HCT116 (cell line): ENCODE results near the gene DCDC2C. TPM values are rescaled to one million over a fixed set of nuclear protein-coding genes. Genes with fewer than 3 reads are reported as not detected.

Experiments
- ATAC-seq: fragments of 200-7000 bp; cut with Tn5 transposase; 2 replicates; pipeline ENCODE4 v1.9.1; 2020; ENCODE audit warnings: mild to moderate bottlenecking, moderate library complexity
- BruUV-seq: library from RNA; stranded (reverse); fragments of 400-500 nt; replicated peaks from 2 replicates; lab custom pipeline; 2021; lab: Mats Ljungman, UMichigan
- CTCF ChIA-PET: fragments of 300-600 bp; sonication (Branson Sonifier 250); formaldehyde crosslinking; loops from one replicate; lab custom pipeline; 2021; ENCODE audit warnings: antibody characterized with exemption; lab: Charles Lee
- POLR2A ChIA-PET: fragments of 300-600, 350-600 bp; sonication (Branson Sonifier 250); formaldehyde crosslinking; loops from one replicate; lab custom pipeline; 2021; ENCODE audit warnings: antibody characterized with exemption; lab: Charles Lee
- RAD21 ChIA-PET, 2 experiments: fragments of 300-600 bp; sonication (Branson Sonifier 250); formaldehyde crosslinking; loops; one replicate each; lab custom pipeline; 2023; ENCODE audit warnings: low total read pairs in 2 of 2; ENCODE audit not compliant: uncharacterized antibody in 2 of 2, unreplicated experiment in 2 of 2, low non-redundant PET in 1 of 2; lab: Charles Lee
- DNase-seq: peaks from one replicate; pipeline ENCODE4 v3.0.0-alpha.2; 2010; ENCODE audit warnings: low read depth, low spot score
- H2AFZ ChIP-seq: fragments of 200-600 bp; shearing (Covaris generic), sonication (generic); 2 replicates; pipeline ENCODE4 v1.6.1; 2017; ENCODE audit warnings: low read depth, mixed run types, mixed read lengths, antibody characterized with exemption, low read length; ENCODE audit not compliant: poor library complexity, severe bottlenecking
- H3K27ac ChIP-seq: 2 replicates; pipeline ENCODE4 v1.5.1; 2012; ENCODE audit warnings: low read depth, low read length
- H3K27me3 ChIP-seq: fragments of 200-600 bp; sonication (generic); 2 replicates; pipeline ENCODE4 v1.6.1; 2016; ENCODE audit warnings: mixed run types, low read length, mixed read lengths; ENCODE audit not compliant: insufficient read depth
- H3K36me3 ChIP-seq, 2 experiments: fragments of 200-500 bp in 1 of 2; fragments of 200-600 bp in 1 of 2; sonication (Bioruptor generic) in 1 of 2; sonication (generic) in 1 of 2; 2 replicates each; pipeline versions ENCODE4 v1.5.1 to v1.6.1; 2014 to 2016; ENCODE audit warnings: low read length in 2 of 2, inconsistent platforms in 1 of 2, mixed read lengths in 1 of 2, mixed run types in 1 of 2; ENCODE audit not compliant: insufficient read depth in 2 of 2, control insufficient read depth in 1 of 2
- H3K4me1 ChIP-seq, 2 experiments: fragments of 200-600 bp in 1 of 2; sonication (generic) in 1 of 2; 2 replicates each; pipeline versions ENCODE4 v1.5.1 to v1.6.1; 2012 to 2017; ENCODE audit warnings: low read length in 2 of 2, inconsistent platforms in 1 of 2, mild to moderate bottlenecking in 1 of 2, mixed read lengths in 1 of 2, mixed run types in 1 of 2, moderate library complexity in 1 of 2; ENCODE audit not compliant: insufficient read depth in 2 of 2, control insufficient read depth in 1 of 2
- H3K4me2 ChIP-seq: fragments of 200-600 bp; sonication (generic); 2 replicates; pipeline ENCODE4 v1.6.1; 2017; ENCODE audit warnings: mixed run types, low read length, mixed read lengths
- H3K4me3 ChIP-seq, 2 experiments: fragments of 200-600 bp in 1 of 2; sonication (generic) in 1 of 2; replicated peaks in 1 of 2; 2 replicates each; pipeline ENCODE4 v1.5.1; 2011 to 2016; ENCODE audit warnings: low read length in 2 of 2, control low read depth in 1 of 2, low read depth in 1 of 2, mild to moderate bottlenecking in 1 of 2, mixed read lengths in 1 of 2, mixed run types in 1 of 2
- H3K79me2 ChIP-seq: fragments of 200-600 bp; sonication (generic); 2 replicates; pipeline ENCODE4 v1.6.1; 2017; ENCODE audit warnings: mild to moderate bottlenecking, mixed run types, low read length, moderate library complexity, mixed read lengths; ENCODE audit not compliant: insufficient read depth
- H3K9ac ChIP-seq: fragments of 200-600 bp; sonication (generic); 2 replicates; pipeline ENCODE4 v1.6.1; 2016; ENCODE audit warnings: low read length, mixed read lengths
- H3K9me2 ChIP-seq: fragments of 200-600 bp; sonication (generic), shearing (Covaris generic); 2 replicates; pipeline ENCODE4 v1.6.1; 2017; ENCODE audit warnings: mixed run types, mild to moderate bottlenecking, moderate library complexity; ENCODE audit not compliant: insufficient read depth
- H3K9me3 ChIP-seq, 2 experiments: fragments of 200-500 bp in 1 of 2; fragments of 200-600 bp in 1 of 2; sonication (Bioruptor generic) in 1 of 2; sonication (generic) in 1 of 2; 2 replicates each; pipeline ENCODE4 v1.6.1; 2014 to 2017; ENCODE audit warnings: low read length in 2 of 2, mixed read lengths in 2 of 2, inconsistent platforms in 1 of 2, low read depth in 1 of 2, mild to moderate bottlenecking in 1 of 2, mixed run types in 1 of 2, moderate library complexity in 1 of 2; ENCODE audit not compliant: control insufficient read depth in 1 of 2, insufficient read depth in 1 of 2
- H4K20me1 ChIP-seq: fragments of 200-600 bp; sonication (generic), shearing (Covaris generic); 2 replicates; pipeline ENCODE4 v1.6.1; 2017; ENCODE audit warnings: mixed run types, mild to moderate bottlenecking, moderate library complexity; ENCODE audit not compliant: insufficient read depth
- CEBPB ChIP-seq: IDR thresholded peaks from 2 replicates; pipeline ENCODE4 v1.6.1; 2012; ENCODE audit warnings: low read depth
- EGR1 ChIP-seq: IDR thresholded peaks from 2 replicates; pipeline ENCODE4 v1.6.1; 2012; ENCODE audit warnings: low read depth
- ELF1 ChIP-seq: IDR thresholded peaks from 2 replicates; pipeline ENCODE4 v1.6.1; 2012; ENCODE audit warnings: low read depth, borderline replicate concordance
- EZH2phosphoT487 ChIP-seq: fragments of 200-600 bp; IDR thresholded peaks from 2 replicates; pipeline ENCODE4 v1.6.1; 2018; ENCODE audit warnings: antibody characterized with exemption, borderline replicate concordance
- FOSL1 ChIP-seq: IDR thresholded peaks from 2 replicates; pipeline ENCODE4 v1.6.1; 2012; ENCODE audit warnings: low read depth
- JUND ChIP-seq: IDR thresholded peaks from 2 replicates; pipeline ENCODE4 v1.6.1; 2012
- POLR2A ChIP-seq: IDR thresholded peaks from 2 replicates; pipeline ENCODE4 v1.7.0; 2011; ENCODE audit warnings: borderline replicate concordance; ENCODE audit not compliant: insufficient read depth, insufficient read length; ENCODE audit errors: extremely low read depth
- POLR2AphosphoS5 ChIP-seq: IDR thresholded peaks from 2 replicates; pipeline ENCODE4 v1.6.1; 2011; ENCODE audit warnings: mild to moderate bottlenecking, low read depth, low read length, moderate library complexity
- REST ChIP-seq: IDR thresholded peaks from 2 replicates; pipeline ENCODE4 v1.6.1; 2012; ENCODE audit warnings: low read depth
- SRF ChIP-seq: IDR thresholded peaks from 2 replicates; pipeline ENCODE4 v1.6.1; 2012; ENCODE audit warnings: low read depth
- ZNF274 ChIP-seq: fragments of 200-500 bp; sonication (Bioruptor generic); IDR thresholded peaks from 2 replicates; pipeline ENCODE4 v1.6.1; 2014; ENCODE audit warnings: mild to moderate bottlenecking, low read depth, low read length, inconsistent platforms
- intact Hi-C: fragments of 100-400 bp; cut with micrococcal nuclease; formaldehyde crosslinking; loops from 2 replicates; pipeline ENCODE4 v1.10.0; 2022
- total RNA-seq: library from RNA; stranded (reverse); gene quantifications from one replicate; pipeline ENCODE4 v1.2.1, GENCODE V29; 2021; ENCODE audit not compliant: unreplicated experiment
- TF ChIP-seq, protein P1 (sequence below), 3 experiments: fragments of 200-600 bp in 1 of 3; sonication (generic) in 1 of 3; IDR thresholded peaks in 2 of 3; conservative IDR thresholded peaks in 1 of 3; 2 replicates each; pipeline ENCODE4 v1.5.1; 2012 to 2017; ENCODE audit warnings: low read depth in 2 of 3, low read length in 2 of 3, antibody characterized with exemption in 1 of 3, borderline replicate concordance in 1 of 3, control low read depth in 1 of 3, mild to moderate bottlenecking in 1 of 3, mixed read lengths in 1 of 3, mixed run types in 1 of 3, moderate library complexity in 1 of 3; ENCODE audit not compliant: insufficient read depth in 1 of 3

The DCDC2C gene
- total RNA-seq, 1 experiment from 2014 or later, result not detected

GRCh38 chr2:3675687-3676086, 27.7 kb upstream of the DCDC2C start:
- RAD21 ChIA-PET, result no interaction called here
- TF ChIP-seq POLR2A (no peak), JUND (no peak), ZNF274 (no peak), FOSL1 (no peak), POLR2AphosphoS5 (no peak), EZH2phosphoT487 (no peak), ELF1 (no peak), EGR1 (no peak), CEBPB (no peak), REST (no peak), SRF (no peak)
- TF ChIP-seq, protein P1, sequence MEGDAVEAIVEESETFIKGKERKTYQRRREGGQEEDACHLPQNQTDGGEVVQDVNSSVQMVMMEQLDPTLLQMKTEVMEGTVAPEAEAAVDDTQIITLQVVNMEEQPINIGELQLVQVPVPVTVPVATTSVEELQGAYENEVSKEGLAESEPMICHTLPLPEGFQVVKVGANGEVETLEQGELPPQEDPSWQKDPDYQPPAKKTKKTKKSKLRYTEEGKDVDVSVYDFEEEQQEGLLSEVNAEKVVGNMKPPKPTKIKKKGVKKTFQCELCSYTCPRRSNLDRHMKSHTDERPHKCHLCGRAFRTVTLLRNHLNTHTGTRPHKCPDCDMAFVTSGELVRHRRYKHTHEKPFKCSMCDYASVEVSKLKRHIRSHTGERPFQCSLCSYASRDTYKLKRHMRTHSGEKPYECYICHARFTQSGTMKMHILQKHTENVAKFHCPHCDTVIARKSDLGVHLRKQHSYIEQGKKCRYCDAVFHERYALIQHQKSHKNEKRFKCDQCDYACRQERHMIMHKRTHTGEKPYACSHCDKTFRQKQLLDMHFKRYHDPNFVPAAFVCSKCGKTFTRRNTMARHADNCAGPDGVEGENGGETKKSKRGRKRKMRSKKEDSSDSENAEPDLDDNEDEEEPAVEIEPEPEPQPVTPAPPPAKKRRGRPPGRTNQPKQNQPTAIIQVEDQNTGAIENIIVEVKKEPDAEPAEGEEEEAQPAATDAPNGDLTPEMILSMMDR (IDR thresholded peaks at IDR 0.05 in 2 of 3, conservative IDR thresholded peaks at IDR 0.05 in 1 of 3; ENCODE audit: borderline replicate concordance in 1 of 3, insufficient read depth in 1 of 3, low read depth in 2 of 3, low read length in 2 of 3), result no peak
- intact Hi-C loops, result no loop called here
- H3K27me3 ChIP-seq, result peaks cover 11% of the 10 kb centered on the region; the same call in 1 of the 2 replicates
- POLR2A ChIA-PET, result no interaction called here
- H3K4me2 ChIP-seq, result no peak overlapping the region
- BruUV-seq, result no TSS peak
- no peak overlapping the region for H3K9ac ChIP-seq
- H2AFZ ChIP-seq, result no peak overlapping the region
- H3K9me2 ChIP-seq, result no peaks in the 10 kb centered on the region
- no peak overlapping the region for H3K27ac ChIP-seq
- no peaks in the 10 kb centered on the region for H4K20me1 ChIP-seq
- H3K4me1 ChIP-seq, result no peaks in the 10 kb centered on the region
- H3K36me3 ChIP-seq, result no peaks in the 10 kb centered on the region
- CTCF ChIA-PET, result no interaction called here
- H3K9me3 ChIP-seq, result no peaks in the 10 kb centered on the region
- H3K4me3 ChIP-seq, result no peak overlapping the region
- no peaks in the 10 kb centered on the region for H3K79me2 ChIP-seq
- no peak for ATAC-seq
- no peak for DNase-seq
